Measurements from ENCODE around the gene COL23A1. TPM values are rescaled to one million over a fixed set of nuclear protein-coding genes. Genes with fewer than 3 reads are reported as not detected.
"Not testable (repeated sequence)": the region's sequence is repeated elsewhere in the genome, so short reads cannot be mapped to it uniquely, and the experiment has no call there.

Gene COL23A1
- total RNA-seq, 2 experiments from 2014 or later, result 0.21 to 0.22 TPM

DNA sequence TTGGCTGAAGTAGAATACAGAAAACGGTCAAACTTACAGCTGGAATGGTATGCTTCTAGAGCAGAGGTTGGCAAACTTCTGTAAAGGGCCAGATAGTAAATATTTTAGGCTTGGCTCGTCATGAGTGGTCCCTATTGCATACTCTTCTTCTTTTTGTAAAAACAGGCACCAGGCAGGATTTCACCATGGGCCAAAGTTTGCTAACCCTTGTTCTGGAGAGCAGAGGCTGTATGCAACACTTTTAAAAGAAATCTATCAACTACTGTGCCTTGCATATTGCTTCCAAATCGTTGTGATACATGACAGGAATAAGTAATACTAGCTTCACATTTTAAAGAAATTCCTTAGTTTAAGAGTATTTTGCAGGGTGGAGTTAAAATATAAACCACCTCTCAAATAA lies 15.6 kb upstream of the COL23A1 start:
- Mint-ChIP-seq H3K27ac (no peak overlapping the region), H3K36me3 (peaks cover 38% of the 10 kb centered on the region), H3K27me3 (no peaks in the 10 kb centered on the region), H3K4me1 (peaks cover 3% of the 10 kb centered on the region), H3K9me3 (peaks cover 2% of the 10 kb centered on the region), H3K4me3 (no peak overlapping the region)
- DNase-seq, result no peak

- H3K27ac Mint-ChIP-seq, result no peak overlapping the region
- DNase-seq, result no peak
- H3K9me3 Mint-ChIP-seq, result peaks cover 9% of the 10 kb centered on the region
- no peak overlapping the region for H3K4me3 Mint-ChIP-seq
- H3K4me1 Mint-ChIP-seq, result peaks cover 1% of the 10 kb centered on the region
- H3K27me3 Mint-ChIP-seq, result no peaks in the 10 kb centered on the region
- peaks cover 44% of the 10 kb centered on the region for H3K36me3 Mint-ChIP-seq
These were observed 12.6 kb upstream of the COL23A1 start for GRCh38 chr5:178602752-178603151.

GRCh38 chr5:178595750-178596149 lies 5.6 kb upstream of the COL23A1 start:
- Mint-ChIP-seq H3K27ac (no peak overlapping the region), H3K9me3 (peaks cover 30% of the 10 kb centered on the region), H3K27me3 (peaks cover 7% of the 10 kb centered on the region), H3K36me3 (peaks cover 52% of the 10 kb centered on the region), H3K4me3 (no peak overlapping the region), H3K4me1 (peaks cover 3% of the 10 kb centered on the region)
- DNase-seq, result no peak

- Mint-ChIP-seq H3K27ac (no peak overlapping the region), H3K4me1 (peaks cover 5% of the 10 kb centered on the region), H3K36me3 (peaks cover 47% of the 10 kb centered on the region)
These were observed 5.0 kb upstream of the COL23A1 start for GRCh38 chr5:178595150-178595549.

DNA sequence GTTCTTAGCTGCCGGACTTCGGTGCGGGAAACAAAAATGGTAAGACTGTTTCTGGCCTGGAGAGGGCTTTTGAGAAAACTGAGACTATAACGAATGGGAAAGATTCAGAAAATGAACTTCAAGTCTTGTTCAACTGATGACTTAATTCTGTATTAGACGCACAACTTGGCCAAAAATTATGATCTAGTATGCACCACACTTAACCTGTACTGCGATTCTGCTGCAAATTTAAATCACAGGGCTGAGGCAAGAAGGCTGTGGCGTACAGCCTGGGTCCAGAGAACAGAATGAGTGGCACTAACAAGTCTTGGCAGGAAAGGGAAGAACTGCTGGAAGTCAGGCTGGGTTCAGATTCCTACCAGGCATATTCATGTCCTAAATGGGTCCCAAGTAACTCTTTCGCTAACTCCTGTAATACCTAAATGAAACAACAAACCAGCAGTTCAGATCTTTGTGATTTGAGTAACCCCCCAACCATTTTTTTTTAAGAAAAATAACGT lies 781 bp upstream of the COL23A1 start:
- Mint-ChIP-seq H3K4me1 (peaks cover 5% of the 10 kb centered on the region), H3K27ac (no peak overlapping the region), H3K9me3 (peaks cover 22% of the 10 kb centered on the region), H3K36me3 (peaks cover 21% of the 10 kb centered on the region), H3K4me3 (peak overlapping the region; percentile 68), H3K27me3 (peaks cover 48% of the 10 kb centered on the region)
- no peak for DNase-seq

More at GRCh38 chr5:178595150-178595549, 5.0 kb upstream of the COL23A1 start:
- Mint-ChIP-seq H3K27me3 (peaks cover 11% of the 10 kb centered on the region), H3K4me3 (no peak overlapping the region), H3K9me3 (peaks cover 30% of the 10 kb centered on the region)
- DNase-seq, result no peak

DNA sequence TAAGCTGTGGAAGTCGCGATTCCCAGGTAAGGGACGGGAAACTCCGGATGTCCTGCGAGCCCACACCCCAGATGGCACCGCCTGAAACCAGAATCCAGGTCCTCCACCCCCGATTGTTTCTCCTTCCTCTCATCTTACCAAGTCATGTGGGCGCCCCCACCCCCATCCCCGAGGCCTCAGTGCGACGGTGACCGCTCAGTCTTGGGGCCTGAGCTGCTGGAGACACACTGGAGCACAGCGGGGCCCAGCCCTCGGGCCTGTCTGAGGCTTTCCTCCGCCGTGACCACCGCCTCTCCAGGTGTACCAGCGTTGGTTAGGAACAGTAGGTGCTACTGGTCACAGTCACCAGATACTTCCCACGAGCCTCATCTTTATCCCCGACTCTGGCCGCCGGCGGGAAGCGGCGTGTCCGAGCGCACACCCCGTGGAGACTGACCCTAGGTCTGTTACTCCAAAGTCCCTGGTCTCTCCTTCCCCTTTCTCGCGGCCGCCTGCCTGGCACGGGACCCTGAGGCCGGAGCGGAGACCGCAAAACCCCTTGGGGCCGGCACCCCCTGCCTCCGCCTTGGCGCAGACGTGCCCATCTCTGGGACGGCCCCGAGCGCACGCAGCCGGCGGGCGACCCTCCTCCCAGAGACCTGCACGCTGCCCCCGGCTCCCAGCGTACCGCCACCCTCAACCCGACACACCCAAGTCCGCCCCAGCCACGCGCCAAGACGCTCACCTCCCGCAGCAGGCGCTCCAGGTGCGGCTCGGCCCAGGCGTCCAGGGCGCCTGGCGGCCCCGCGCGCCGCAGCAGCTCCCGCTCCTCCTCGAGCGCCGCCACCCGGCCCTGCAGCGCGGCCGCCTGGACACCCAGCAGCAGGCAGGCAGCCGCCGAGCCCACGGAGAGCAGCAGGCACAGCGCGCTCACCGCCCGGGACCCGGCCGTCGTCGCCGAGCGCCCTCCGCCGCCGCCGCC lies 733 bp downstream of the COL23A1 start:
- Mint-ChIP-seq H3K27ac (no peak overlapping the region), H3K36me3 (peaks cover 8% of the 10 kb centered on the region), H3K4me1 (peaks cover 5% of the 10 kb centered on the region), H3K27me3 (peaks cover 53% of the 10 kb centered on the region), H3K4me3 (no peak overlapping the region), H3K9me3 (peaks cover 9% of the 10 kb centered on the region)
- DNase-seq, result peak; percentile 38

GRCh38 chr5:178588769-178589168 lies 1.4 kb downstream of the COL23A1 start:
- peaks cover 1% of the 10 kb centered on the region for H3K36me3 Mint-ChIP-seq
- H3K27me3 Mint-ChIP-seq, result peaks cover 54% of the 10 kb centered on the region
- H3K27ac Mint-ChIP-seq, result no peak overlapping the region
- peaks cover 5% of the 10 kb centered on the region for H3K4me1 Mint-ChIP-seq
- H3K9me3 Mint-ChIP-seq, result peaks cover 2% of the 10 kb centered on the region
- H3K4me3 Mint-ChIP-seq, result no peak overlapping the region
- no peak for DNase-seq

- H3K27ac Mint-ChIP-seq, result no peak overlapping the region
- peaks cover 5% of the 10 kb centered on the region for H3K4me1 Mint-ChIP-seq
- H3K9me3 Mint-ChIP-seq, result no peaks in the 10 kb centered on the region
- peaks cover 59% of the 10 kb centered on the region for H3K27me3 Mint-ChIP-seq
- no peak overlapping the region for H3K4me3 Mint-ChIP-seq
- DNase-seq, result no peak
- H3K36me3 Mint-ChIP-seq, result no peaks in the 10 kb centered on the region
These were observed 2.2 kb downstream of the COL23A1 start for GRCh38 chr5:178587763-178588611.

DNA sequence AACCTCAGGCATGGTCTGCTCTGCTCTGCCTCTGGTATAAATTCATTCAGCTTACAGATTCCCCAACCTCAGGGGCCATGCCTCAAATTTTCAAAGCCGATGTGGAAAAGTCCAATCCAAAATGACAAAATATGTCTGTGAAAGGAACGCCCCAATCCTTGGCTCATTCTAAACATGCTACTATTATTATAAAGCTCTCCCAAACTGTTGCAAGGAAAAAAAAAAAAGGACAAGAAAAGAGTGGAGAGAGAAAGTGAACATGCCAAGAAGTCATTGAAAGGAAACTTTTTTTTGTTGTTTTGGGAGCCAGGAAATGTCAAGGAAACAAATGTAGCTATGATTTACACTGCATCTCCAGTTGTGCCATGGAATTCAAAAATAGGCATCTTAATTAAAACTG lies 3.8 kb downstream of the COL23A1 start:
- peaks cover 5% of the 10 kb centered on the region for H3K4me1 Mint-ChIP-seq
- H3K27me3 Mint-ChIP-seq, result peaks cover 58% of the 10 kb centered on the region
- no peak overlapping the region for H3K27ac Mint-ChIP-seq
- no peaks in the 10 kb centered on the region for H3K9me3 Mint-ChIP-seq
- no peak overlapping the region for H3K4me3 Mint-ChIP-seq
- H3K36me3 Mint-ChIP-seq, result no peaks in the 10 kb centered on the region
- no peak for DNase-seq

- not testable (repeated sequence) for H3K27ac Mint-ChIP-seq, H3K9me3 Mint-ChIP-seq, H3K4me1 Mint-ChIP-seq, DNase-seq, H3K4me3 Mint-ChIP-seq, H3K36me3 Mint-ChIP-seq
- peaks cover 52% of the 10 kb centered on the region for H3K27me3 Mint-ChIP-seq
These were observed 4.8 kb downstream of the COL23A1 start for GRCh38 chr5:178585421-178585820.

GRCh38 chr5:178583279-178583678 lies 6.9 kb downstream of the COL23A1 start:
- H3K27me3 Mint-ChIP-seq, result peaks cover 44% of the 10 kb centered on the region
- H3K4me3 Mint-ChIP-seq, result no peak overlapping the region
- H3K9me3 Mint-ChIP-seq, result no peaks in the 10 kb centered on the region
- no peak for DNase-seq
- no peaks in the 10 kb centered on the region for H3K36me3 Mint-ChIP-seq
- no peak overlapping the region for H3K27ac Mint-ChIP-seq
- H3K4me1 Mint-ChIP-seq, result no peaks in the 10 kb centered on the region

GRCh38 chr5:178582291-178582690 lies 7.9 kb downstream of the COL23A1 start:
- H3K4me1 Mint-ChIP-seq, result no peaks in the 10 kb centered on the region
- no peaks in the 10 kb centered on the region for H3K36me3 Mint-ChIP-seq
- no peaks in the 10 kb centered on the region for H3K9me3 Mint-ChIP-seq
- peaks cover 40% of the 10 kb centered on the region for H3K27me3 Mint-ChIP-seq
- H3K27ac Mint-ChIP-seq, result no peak overlapping the region
- no peak for DNase-seq
- no peak overlapping the region for H3K4me3 Mint-ChIP-seq

GRCh38 chr5:178581621-178582020 lies 8.6 kb downstream of the COL23A1 start:
- Mint-ChIP-seq H3K27ac (no peak overlapping the region), H3K9me3 (no peaks in the 10 kb centered on the region), H3K36me3 (no peaks in the 10 kb centered on the region), H3K4me3 (no peak overlapping the region), H3K27me3 (peaks cover 37% of the 10 kb centered on the region), H3K4me1 (no peaks in the 10 kb centered on the region)
- no peak for DNase-seq

DNA sequence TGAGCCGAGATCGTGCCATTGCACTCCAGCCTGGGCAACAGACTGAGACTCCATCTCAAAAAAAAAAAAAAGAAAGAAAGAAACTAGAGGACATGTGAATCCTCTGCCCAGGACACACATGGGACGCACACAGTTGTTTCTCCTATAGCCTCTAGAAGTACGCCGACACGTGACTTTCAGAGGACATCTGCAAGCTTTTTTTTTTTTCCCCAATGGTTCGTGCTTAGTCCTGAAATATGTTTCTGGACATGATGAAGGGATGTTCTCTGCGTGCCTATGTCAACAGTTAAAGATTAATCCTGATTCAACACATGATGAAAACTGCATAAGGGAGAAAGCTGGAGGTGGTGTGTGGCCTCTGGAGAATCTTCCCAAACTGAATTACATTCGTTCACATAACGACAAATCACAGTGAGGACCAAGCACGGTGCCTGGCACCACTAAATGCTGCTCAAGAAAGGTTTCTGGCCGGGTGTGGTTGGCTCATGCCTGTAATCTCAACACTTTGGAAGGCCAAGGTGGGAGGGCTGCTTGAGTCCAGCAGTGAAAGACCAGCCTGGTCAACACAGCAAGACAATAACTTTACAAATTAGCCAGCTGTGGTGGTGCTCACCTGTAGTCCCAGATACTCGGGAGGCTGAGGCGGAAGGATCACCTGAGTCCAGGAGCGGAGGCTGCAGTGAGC lies 9.8 kb downstream of the COL23A1 start:
- no peaks in the 10 kb centered on the region for H3K4me1 Mint-ChIP-seq

More for the DNA sequence above, 9.8 kb downstream of the COL23A1 start:
- Mint-ChIP-seq H3K36me3 (no peaks in the 10 kb centered on the region), H3K27me3 (peaks cover 36% of the 10 kb centered on the region), H3K9me3 (no peaks in the 10 kb centered on the region), H3K27ac (no peak overlapping the region), H3K4me3 (no peak overlapping the region)
- no peak for DNase-seq

All from activated naive CD8-positive, alpha-beta T cell treated with anti-CD3 and anti-CD28 coated beads for 36 hours (primary cell).